NCI-H446 treated with DMSO at 0.1 percent for 48 hours (cell line): ENCODE data around the gene RAX2.
"Not testable (repeated sequence)": the region's sequence is repeated elsewhere in the genome, so short reads cannot be mapped to it uniquely, and the experiment has no call there.

ENCODE experiments used
- DNase-seq: peaks from one replicate; lab custom pipeline; 2025; lab: John Stamatoyannopoulos, UW

RAX2 gene

GRCh38 chr19:3778104-3778867 is 6.3 kb upstream of the RAX2 start:
- no peak for DNase-seq

GRCh38 chr19:3776479-3777040 is 4.5 kb upstream of the RAX2 start:
- no peak for DNase-seq

- DNase-seq: no peak
These were observed 3.8 kb upstream of the RAX2 start for GRCh38 chr19:3775831-3776230.

- no peak for DNase-seq
These were observed 3.3 kb upstream of the RAX2 start for GRCh38 chr19:3775374-3775711.

GRCh38 chr19:3774621-3775373 is 2.8 kb upstream of the RAX2 start:
- no peak for DNase-seq

- no peak for DNase-seq
These were observed 1.9 kb upstream of the RAX2 start for GRCh38 chr19:3773814-3774515.

GRCh38 chr19:3771000-3771905 is 775 bp downstream of the RAX2 start:
- no peak for DNase-seq

- no peak for DNase-seq
These were observed 1.7 kb downstream of the RAX2 start for GRCh38 chr19:3770136-3770999.

GRCh38 chr19:3769494-3769893 is 2.5 kb downstream of the RAX2 start:
- DNase-seq: no peak

- DNase-seq: no peak
These were observed 3.3 kb downstream of the RAX2 start for GRCh38 chr19:3768748-3769099.

- DNase-seq: no peak
These were observed 3.8 kb downstream of the RAX2 start for GRCh38 chr19:3768015-3768747.

- DNase-seq: no peak
These were observed 5.0 kb downstream of the RAX2 start for GRCh38 chr19:3767050-3767449.

- DNase-seq: no peak
These were observed 5.5 kb downstream of the RAX2 start for GRCh38 chr19:3766520-3766919.

GRCh38 chr19:3765757-3766156 is 6.3 kb downstream of the RAX2 start:
- not testable (repeated sequence) for DNase-seq

- DNase-seq: no peak
These were observed 6.9 kb downstream of the RAX2 start for GRCh38 chr19:3765121-3765520.

GRCh38 chr19:3762501-3763459 is 9.2 kb downstream of the RAX2 start, which contains the start of gene MRPL54:
Gene MRPL54 (plus strand): TSS chr19:3762682. CDS start chr19:3762701, 19 bp downstream.
- peak; percentile 98 for DNase-seq

- DNase-seq: no peak
These were observed 9.9 kb downstream of the RAX2 start for GRCh38 chr19:3762130-3762473.

- peak; percentile 66 for DNase-seq
These were observed 10.5 kb downstream of the RAX2 start, which contains the start of gene APBA3 for GRCh38 chr19:3761382-3762129. Gene APBA3 (minus strand): TSS chr19:3761692. CDS start chr19:3760264, 1,428 bp downstream.
